Measurements from ENCODE around the gene ITPA. TPM values are rescaled to one million over a fixed set of nuclear protein-coding genes. Genes with fewer than 3 reads are reported as not detected.

The ITPA gene
- total RNA-seq, 1 experiment from 2014 or later = 104 TPM

DNA sequence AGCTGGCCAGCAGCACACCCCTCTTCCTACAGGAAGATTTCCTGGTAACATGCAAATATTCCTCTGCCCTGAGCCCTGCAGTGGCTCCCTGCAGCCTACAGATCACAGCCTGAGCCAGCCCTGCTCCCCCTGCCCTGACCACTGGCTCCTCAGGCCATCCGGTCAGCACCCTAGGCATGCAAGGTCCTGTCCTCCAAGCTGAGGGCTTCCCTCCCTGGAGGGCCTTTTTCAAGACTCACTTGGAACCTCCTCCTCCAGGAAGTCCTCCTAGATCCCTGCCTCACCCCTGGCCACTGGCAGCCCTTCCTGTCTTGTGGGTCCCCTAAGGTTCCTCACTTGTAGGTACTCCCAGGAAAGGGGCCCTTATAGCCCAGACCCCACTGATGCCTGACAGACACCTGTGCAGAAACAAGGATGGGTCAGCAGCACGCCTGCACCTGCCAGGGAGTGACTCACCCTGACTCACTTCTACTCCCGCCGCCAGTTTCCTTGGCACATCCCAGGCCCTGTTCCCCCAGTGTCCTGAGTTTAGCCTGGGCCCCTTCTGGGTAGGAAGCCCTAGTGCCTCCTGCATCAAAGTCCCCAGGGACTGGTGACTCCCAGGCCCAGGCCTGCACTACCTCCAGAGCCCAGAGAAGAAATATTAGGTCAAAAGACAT, 26.5 kb downstream of the ITPA start (continued):
- TF ChIP-seq, protein P1, sequence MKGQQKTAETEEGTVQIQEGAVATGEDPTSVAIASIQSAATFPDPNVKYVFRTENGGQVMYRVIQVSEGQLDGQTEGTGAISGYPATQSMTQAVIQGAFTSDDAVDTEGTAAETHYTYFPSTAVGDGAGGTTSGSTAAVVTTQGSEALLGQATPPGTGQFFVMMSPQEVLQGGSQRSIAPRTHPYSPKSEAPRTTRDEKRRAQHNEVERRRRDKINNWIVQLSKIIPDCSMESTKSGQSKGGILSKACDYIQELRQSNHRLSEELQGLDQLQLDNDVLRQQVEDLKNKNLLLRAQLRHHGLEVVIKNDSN (CRISPR knock-in tag; IDR thresholded peaks at IDR 0.05) = no peak
- no peak for TF ChIP-seq TEAD4 (CRISPR knock-in tag; IDR thresholded peaks at IDR 0.05)
- TF ChIP-seq ZNF396 (CRISPR knock-in tag; IDR thresholded peaks at IDR 0.05; ENCODE audit: borderline replicate concordance) = no peak

DNA sequence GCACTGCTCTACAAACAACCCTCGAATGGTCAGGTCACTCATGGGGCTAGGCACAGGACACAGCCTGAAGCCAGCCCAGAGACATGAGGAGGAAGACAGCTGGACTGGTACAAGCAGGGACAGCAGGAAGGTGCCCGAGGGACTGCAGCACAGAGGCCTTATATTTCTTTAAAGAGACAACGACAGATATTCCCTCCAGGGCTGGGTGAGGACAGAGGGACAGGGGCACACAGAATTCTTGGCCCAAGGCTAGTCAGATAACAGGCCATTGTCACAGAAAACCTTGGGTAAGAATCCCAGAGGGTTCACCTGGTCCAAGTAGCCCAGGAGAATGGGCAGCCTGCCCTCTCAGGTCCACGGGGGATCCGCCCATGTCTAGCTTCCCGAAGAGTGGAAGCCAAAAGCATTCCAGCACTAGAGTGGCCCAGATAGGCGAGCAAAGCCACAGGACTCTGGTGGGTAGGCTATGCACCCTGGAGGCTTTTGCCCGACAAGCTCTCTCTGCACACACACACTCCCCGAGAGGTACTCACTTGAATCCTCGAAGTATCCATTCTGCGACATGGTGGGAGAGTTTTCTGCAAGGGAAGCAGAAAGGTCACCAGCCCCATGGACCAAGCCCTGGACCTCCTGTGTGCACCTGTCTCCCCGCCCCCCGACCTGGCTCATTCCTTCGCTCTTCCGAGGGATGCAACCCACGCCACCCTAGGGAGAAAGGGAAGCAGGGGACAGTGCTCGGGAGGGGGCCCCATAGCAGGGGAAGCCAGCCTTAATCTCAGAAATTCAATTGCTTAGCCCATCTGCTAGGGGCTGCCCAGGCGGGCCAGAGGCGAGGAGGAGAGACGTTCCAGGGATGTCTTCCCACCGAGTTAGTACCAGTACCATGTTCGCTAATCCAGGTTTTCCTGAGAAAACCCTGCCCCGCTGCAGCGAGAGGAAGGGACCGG, 28.0 kb downstream of the ITPA start:
- DNase-seq (ENCODE audit: low spot score) (no peak), ATAC-seq (no peak)
- Mint-ChIP-seq H3K4me3 (peak overlapping the region; percentile 75), H3K9me3 (no peaks in the 10 kb centered on the region), H3K36me3 (no peaks in the 10 kb centered on the region), H3K4me1 (peaks cover 24% of the 10 kb centered on the region), H3K27ac (no peak overlapping the region), H3K27me3 (ENCODE audit: low read depth) (peaks cover 51% of the 10 kb centered on the region)
- CTCF ChIA-PET = interaction anchor here (1.0 to 1.1 kb wide), 2 partner anchors 12 to 19 kb away, joined by 3 to 4 read pairs; no protein-coding TSS in a partner anchor
- POLR2A ChIA-PET = no interaction called here
- TF ChIP-seq FOXP1 (CRISPR knock-in tag; IDR thresholded peaks at IDR 0.05; ENCODE audit: borderline replicate concordance) (no peak), ZNF219 (CRISPR knock-in tag; IDR thresholded peaks at IDR 0.05; ENCODE audit: borderline replicate concordance) (no peak), ESRRA (CRISPR knock-in tag; IDR thresholded peaks at IDR 0.05; ENCODE audit: borderline replicate concordance) (no peak), CREB1 (CRISPR knock-in tag; IDR thresholded peaks at IDR 0.05) (no peak), ZNF232 (CRISPR knock-in tag; IDR thresholded peaks at IDR 0.05) (no peak), SOX15 (CRISPR knock-in tag; IDR thresholded peaks at IDR 0.05) (no peak), FOXJ3 (CRISPR knock-in tag; IDR thresholded peaks at IDR 0.05; ENCODE audit: borderline replicate concordance) (no peak), NR2C2 (CRISPR knock-in tag; IDR thresholded peaks at IDR 0.05) (no peak), SMAD4 (CRISPR knock-in tag; IDR thresholded peaks at IDR 0.05) (no peak), ZNF416 (CRISPR knock-in tag; IDR thresholded peaks at IDR 0.05) (no peak)
- TF ChIP-seq, protein P2, sequence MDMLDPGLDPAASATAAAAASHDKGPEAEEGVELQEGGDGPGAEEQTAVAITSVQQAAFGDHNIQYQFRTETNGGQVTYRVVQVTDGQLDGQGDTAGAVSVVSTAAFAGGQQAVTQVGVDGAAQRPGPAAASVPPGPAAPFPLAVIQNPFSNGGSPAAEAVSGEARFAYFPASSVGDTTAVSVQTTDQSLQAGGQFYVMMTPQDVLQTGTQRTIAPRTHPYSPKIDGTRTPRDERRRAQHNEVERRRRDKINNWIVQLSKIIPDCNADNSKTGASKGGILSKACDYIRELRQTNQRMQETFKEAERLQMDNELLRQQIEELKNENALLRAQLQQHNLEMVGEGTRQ (CRISPR knock-in tag; IDR thresholded peaks at IDR 0.05) = no peak
- TF ChIP-seq, protein P3, sequence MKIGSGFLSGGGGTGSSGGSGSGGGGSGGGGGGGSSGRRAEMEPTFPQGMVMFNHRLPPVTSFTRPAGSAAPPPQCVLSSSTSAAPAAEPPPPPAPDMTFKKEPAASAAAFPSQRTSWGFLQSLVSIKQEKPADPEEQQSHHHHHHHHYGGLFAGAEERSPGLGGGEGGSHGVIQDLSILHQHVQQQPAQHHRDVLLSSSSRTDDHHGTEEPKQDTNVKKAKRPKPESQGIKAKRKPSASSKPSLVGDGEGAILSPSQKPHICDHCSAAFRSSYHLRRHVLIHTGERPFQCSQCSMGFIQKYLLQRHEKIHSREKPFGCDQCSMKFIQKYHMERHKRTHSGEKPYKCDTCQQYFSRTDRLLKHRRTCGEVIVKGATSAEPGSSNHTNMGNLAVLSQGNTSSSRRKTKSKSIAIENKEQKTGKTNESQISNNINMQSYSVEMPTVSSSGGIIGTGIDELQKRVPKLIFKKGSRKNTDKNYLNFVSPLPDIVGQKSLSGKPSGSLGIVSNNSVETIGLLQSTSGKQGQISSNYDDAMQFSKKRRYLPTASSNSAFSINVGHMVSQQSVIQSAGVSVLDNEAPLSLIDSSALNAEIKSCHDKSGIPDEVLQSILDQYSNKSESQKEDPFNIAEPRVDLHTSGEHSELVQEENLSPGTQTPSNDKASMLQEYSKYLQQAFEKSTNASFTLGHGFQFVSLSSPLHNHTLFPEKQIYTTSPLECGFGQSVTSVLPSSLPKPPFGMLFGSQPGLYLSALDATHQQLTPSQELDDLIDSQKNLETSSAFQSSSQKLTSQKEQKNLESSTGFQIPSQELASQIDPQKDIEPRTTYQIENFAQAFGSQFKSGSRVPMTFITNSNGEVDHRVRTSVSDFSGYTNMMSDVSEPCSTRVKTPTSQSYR (CRISPR knock-in tag; IDR thresholded peaks at IDR 0.05) = no peak
- TF ChIP-seq, protein P4, sequence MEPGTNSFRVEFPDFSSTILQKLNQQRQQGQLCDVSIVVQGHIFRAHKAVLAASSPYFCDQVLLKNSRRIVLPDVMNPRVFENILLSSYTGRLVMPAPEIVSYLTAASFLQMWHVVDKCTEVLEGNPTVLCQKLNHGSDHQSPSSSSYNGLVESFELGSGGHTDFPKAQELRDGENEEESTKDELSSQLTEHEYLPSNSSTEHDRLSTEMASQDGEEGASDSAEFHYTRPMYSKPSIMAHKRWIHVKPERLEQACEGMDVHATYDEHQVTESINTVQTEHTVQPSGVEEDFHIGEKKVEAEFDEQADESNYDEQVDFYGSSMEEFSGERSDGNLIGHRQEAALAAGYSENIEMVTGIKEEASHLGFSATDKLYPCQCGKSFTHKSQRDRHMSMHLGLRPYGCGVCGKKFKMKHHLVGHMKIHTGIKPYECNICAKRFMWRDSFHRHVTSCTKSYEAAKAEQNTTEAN (CRISPR knock-in tag; IDR thresholded peaks at IDR 0.05) = no peak
- TF ChIP-seq, protein P5, sequence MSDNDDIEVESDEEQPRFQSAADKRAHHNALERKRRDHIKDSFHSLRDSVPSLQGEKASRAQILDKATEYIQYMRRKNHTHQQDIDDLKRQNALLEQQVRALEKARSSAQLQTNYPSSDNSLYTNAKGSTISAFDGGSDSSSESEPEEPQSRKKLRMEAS (CRISPR knock-in tag; IDR thresholded peaks at IDR 0.05) = no peak
- TF ChIP-seq, protein P1 (CRISPR knock-in tag; IDR thresholded peaks at IDR 0.05) = no peak
- TF ChIP-seq, protein P6, sequence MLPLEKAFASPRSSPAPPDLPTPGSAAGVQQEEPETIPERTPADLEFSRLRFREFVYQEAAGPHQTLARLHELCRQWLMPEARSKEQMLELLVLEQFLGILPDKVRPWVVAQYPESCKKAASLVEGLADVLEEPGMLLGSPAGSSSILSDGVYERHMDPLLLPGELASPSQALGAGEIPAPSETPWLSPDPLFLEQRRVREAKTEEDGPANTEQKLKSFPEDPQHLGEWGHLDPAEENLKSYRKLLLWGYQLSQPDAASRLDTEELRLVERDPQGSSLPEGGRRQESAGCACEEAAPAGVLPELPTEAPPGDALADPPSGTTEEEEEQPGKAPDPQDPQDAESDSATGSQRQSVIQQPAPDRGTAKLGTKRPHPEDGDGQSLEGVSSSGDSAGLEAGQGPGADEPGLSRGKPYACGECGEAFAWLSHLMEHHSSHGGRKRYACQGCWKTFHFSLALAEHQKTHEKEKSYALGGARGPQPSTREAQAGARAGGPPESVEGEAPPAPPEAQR (CRISPR knock-in tag; IDR thresholded peaks at IDR 0.05) = no peak
- TF ChIP-seq, protein P7, sequence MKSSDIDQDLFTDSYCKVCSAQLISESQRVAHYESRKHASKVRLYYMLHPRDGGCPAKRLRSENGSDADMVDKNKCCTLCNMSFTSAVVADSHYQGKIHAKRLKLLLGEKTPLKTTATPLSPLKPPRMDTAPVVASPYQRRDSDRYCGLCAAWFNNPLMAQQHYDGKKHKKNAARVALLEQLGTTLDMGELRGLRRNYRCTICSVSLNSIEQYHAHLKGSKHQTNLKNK (CRISPR knock-in tag; IDR thresholded peaks at IDR 0.05) = no peak
- TF ChIP-seq, protein P8, sequence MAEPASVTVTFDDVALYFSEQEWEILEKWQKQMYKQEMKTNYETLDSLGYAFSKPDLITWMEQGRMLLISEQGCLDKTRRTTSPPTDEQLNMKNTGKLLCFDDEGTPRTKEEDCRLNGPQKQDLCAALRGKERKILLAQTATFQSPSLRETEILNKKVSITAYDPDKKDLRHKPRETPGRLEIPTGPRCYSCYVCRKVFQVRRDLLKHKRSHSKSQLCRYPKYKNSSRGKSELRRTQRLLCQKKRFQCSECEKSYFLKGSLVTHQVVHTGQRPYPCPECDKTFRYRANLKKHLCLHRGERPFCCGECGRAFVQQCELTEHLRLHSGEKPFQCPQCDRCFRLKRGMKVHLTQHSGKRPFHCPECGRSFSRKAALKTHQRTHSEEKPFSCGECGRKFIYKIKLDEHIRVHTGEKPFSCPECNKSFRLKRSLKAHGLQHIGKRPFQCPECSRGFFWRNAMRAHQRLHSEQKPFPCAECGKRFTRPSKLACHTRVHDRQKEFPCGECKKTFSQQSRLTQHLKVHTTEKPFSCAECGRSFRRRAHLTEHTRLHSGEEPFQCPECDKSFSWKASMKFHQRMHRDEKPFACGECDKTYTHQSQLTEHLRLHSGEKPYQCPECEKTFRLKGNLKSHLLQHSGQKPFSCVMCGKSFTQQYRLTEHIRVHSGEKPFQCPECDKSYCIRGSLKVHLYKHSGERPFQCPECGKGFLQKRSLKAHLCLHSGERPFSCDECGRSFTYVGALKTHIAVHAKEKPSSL (CRISPR knock-in tag; conservative IDR thresholded peaks at IDR 0.05) = no peak
- TF ChIP-seq, protein P9, sequence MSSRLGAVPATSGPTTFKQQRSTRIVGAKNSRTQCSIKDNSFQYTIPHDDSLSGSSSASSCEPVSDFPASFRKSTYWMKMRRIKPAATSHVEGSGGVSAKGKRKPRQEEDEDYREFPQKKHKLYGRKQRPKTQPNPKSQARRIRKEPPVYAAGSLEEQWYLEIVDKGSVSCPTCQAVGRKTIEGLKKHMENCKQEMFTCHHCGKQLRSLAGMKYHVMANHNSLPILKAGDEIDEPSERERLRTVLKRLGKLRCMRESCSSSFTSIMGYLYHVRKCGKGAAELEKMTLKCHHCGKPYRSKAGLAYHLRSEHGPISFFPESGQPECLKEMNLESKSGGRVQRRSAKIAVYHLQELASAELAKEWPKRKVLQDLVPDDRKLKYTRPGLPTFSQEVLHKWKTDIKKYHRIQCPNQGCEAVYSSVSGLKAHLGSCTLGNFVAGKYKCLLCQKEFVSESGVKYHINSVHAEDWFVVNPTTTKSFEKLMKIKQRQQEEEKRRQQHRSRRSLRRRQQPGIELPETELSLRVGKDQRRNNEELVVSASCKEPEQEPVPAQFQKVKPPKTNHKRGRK (CRISPR knock-in tag; IDR thresholded peaks at IDR 0.05; ENCODE audit: borderline replicate concordance) = no peak
